ENCODE measurements around the gene DENND5A.
"Not testable (repeated sequence)": the region's sequence is repeated elsewhere in the genome, so short reads cannot be mapped to it uniquely, and the experiment has no call there.

- not testable (repeated sequence) for TF ChIP-seq POLR2AphosphoS5 (IDR thresholded peaks at IDR 0.05; ENCODE audit: low read depth, low read length); CBX5 (IDR thresholded peaks at IDR 0.05; ENCODE audit: low read depth, low read length); EZH2 (IDR thresholded peaks at IDR 0.05; ENCODE audit: low read depth, low read length, severe bottlenecking); POLR2A (IDR thresholded peaks at IDR 0.05; ENCODE audit: control extremely low read depth in 1 of 2, low read depth in 2 of 2, low read length in 2 of 2); EP300 (IDR thresholded peaks at IDR 0.05; ENCODE audit: borderline replicate concordance in 1 of 2, low read depth in 2 of 2, low read length in 2 of 2); TBP (IDR thresholded peaks at IDR 0.05; ENCODE audit: low read depth, low read length)
- TF ChIP-seq, protein P1, sequence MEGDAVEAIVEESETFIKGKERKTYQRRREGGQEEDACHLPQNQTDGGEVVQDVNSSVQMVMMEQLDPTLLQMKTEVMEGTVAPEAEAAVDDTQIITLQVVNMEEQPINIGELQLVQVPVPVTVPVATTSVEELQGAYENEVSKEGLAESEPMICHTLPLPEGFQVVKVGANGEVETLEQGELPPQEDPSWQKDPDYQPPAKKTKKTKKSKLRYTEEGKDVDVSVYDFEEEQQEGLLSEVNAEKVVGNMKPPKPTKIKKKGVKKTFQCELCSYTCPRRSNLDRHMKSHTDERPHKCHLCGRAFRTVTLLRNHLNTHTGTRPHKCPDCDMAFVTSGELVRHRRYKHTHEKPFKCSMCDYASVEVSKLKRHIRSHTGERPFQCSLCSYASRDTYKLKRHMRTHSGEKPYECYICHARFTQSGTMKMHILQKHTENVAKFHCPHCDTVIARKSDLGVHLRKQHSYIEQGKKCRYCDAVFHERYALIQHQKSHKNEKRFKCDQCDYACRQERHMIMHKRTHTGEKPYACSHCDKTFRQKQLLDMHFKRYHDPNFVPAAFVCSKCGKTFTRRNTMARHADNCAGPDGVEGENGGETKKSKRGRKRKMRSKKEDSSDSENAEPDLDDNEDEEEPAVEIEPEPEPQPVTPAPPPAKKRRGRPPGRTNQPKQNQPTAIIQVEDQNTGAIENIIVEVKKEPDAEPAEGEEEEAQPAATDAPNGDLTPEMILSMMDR (IDR thresholded peaks at IDR 0.05; ENCODE audit: control extremely low read depth in 1 of 3, insufficient read depth in 1 of 3, low read depth in 1 of 3, low read length in 3 of 3), result not testable (repeated sequence)
Measured at GRCh38 chr11:9097186-9097943, 167.8 kb downstream of the DENND5A start.

Data from H1 (cell line).